ENCODE data around the gene DDRGK1.
A peak's percentile ranks its signal among the peaks of the same experiment; 100 is the strongest.
"Not testable (repeated sequence)": the region's sequence is repeated elsewhere in the genome, so short reads cannot be mapped to it uniquely, and the experiment has no call there.

The DDRGK1 gene

GRCh38 chr20:3183896-3184612 lies 20.4 kb downstream of the DDRGK1 start:
- DNase-seq (ENCODE audit: low read depth in 2 of 2), result no peak

- DNase-seq (ENCODE audit: low read depth in 2 of 2), result not testable (repeated sequence)
Observed at GRCh38 chr20:3182429-3182828, 22.1 kb downstream of the DDRGK1 start.

- no peak for DNase-seq (ENCODE audit: low read depth in 2 of 2)
Observed at GRCh38 chr20:3181270-3181669, 23.2 kb downstream of the DDRGK1 start.

GRCh38 chr20:3180319-3180718 lies 24.2 kb downstream of the DDRGK1 start:
- DNase-seq (ENCODE audit: low read depth in 2 of 2), result no peak

- no peak for DNase-seq (ENCODE audit: low read depth in 2 of 2)
Observed at GRCh38 chr20:3177746-3178485, 26.6 kb downstream of the DDRGK1 start.

GRCh38 chr20:3175270-3175669 lies 29.2 kb downstream of the DDRGK1 start:
- no peak for DNase-seq (ENCODE audit: low read depth in 2 of 2)

- no peak for DNase-seq (ENCODE audit: low read depth in 2 of 2)
Observed at GRCh38 chr20:3174442-3175261, 29.8 kb downstream of the DDRGK1 start.

GRCh38 chr20:3173610-3174441 lies 30.7 kb downstream of the DDRGK1 start:
- peak; percentile 72 to 80 for DNase-seq (ENCODE audit: low read depth in 2 of 2)

GRCh38 chr20:3172933-3173609 lies 31.4 kb downstream of the DDRGK1 start, which contains the start of gene LZTS3:
LZTS3 (minus strand) TSS chr20:3173549; CDS start chr20:3167163, 6,386 bp downstream.
- peak; percentile 77 to 78 for DNase-seq (ENCODE audit: low read depth in 2 of 2)

GRCh38 chr20:3172126-3172932 lies 32.2 kb downstream of the DDRGK1 start:
- no peak for DNase-seq (ENCODE audit: low read depth in 2 of 2)

GRCh38 chr20:3171391-3172125 lies 32.9 kb downstream of the DDRGK1 start:
- DNase-seq (ENCODE audit: low read depth in 2 of 2), result no peak

- no peak for DNase-seq (ENCODE audit: low read depth in 2 of 2)
Observed at GRCh38 chr20:3168829-3169590, 35.5 kb downstream of the DDRGK1 start.

- DNase-seq (ENCODE audit: low read depth in 2 of 2), result no peak
Observed at GRCh38 chr20:3168079-3168828, 36.2 kb downstream of the DDRGK1 start.

- no peak for DNase-seq (ENCODE audit: low read depth in 2 of 2)
Observed at GRCh38 chr20:3167738-3168078, 36.8 kb downstream of the DDRGK1 start.

- DNase-seq (ENCODE audit: low read depth in 2 of 2), result no peak
Observed at GRCh38 chr20:3166913-3167342, 37.6 kb downstream of the DDRGK1 start.

- DNase-seq (ENCODE audit: low read depth in 2 of 2), result no peak
Observed at GRCh38 chr20:3166338-3166912, 38.1 kb downstream of the DDRGK1 start.

All from stimulated activated CD8-positive, alpha-beta memory T cell treated with anti-CD3 and anti-CD28 coated beads, Interleukin-15, amount 100 ng/mL, for 4 hours (primary cell).